Endothelial cell of umbilical vein (primary cell): ENCODE data around the gene GPAM. TPM values are rescaled to one million over a fixed set of nuclear protein-coding genes. Genes with fewer than 3 reads are reported as not detected.

Experiments used
- BruUV-seq: library from RNA; stranded (reverse); fragments of 400-500 nt; replicated peaks from 2 replicates; lab custom pipeline; 2021; lab: Mats Ljungman, UMichigan
- CTCF ChIA-PET: fragments of 300-600, 350-600 bp; sonication (Branson Sonifier 250); formaldehyde crosslinking; loops from one replicate; lab custom pipeline; 2021; ENCODE audit warnings: antibody characterized with exemption, inconsistent platforms; lab: Charles Lee
- POLR2A ChIA-PET: fragments of 300-600, 350-600 bp; sonication (Branson Sonifier 250); formaldehyde crosslinking; loops from one replicate; lab custom pipeline; 2021; ENCODE audit warnings: antibody characterized with exemption, inconsistent platforms; lab: Charles Lee
- DNase-seq: peaks from one replicate; pipeline ENCODE4 v3.0.0-alpha.2; 2011; ENCODE audit warnings: low read depth, low spot score
- FAIRE-seq: peaks from 2 replicates; lab custom pipeline; 2011; peaks lifted over from hg19 to GRCh38; lab: Jason Lieb, UNC
- H2AFZ ChIP-seq: 2 replicates; pipeline ENCODE4 v1.6.0; 2012; ENCODE audit warnings: low read depth, low read length, control low read depth, inconsistent platforms
- H3K27ac ChIP-seq: 2 replicates; pipeline ENCODE4 v1.5.1; 2011; ENCODE audit warnings: low read depth, mild to moderate bottlenecking, control low read depth, low read length, moderate library complexity; ENCODE audit not compliant: insufficient read depth
- H3K27me3 ChIP-seq, 2 experiments: 2 replicates each; pipeline versions ENCODE4 v1.6.0 to v1.6.1; 2011; ENCODE audit warnings: low read length in 2 of 2, mixed read lengths in 1 of 2; ENCODE audit not compliant: control insufficient read depth in 2 of 2, insufficient read depth in 2 of 2
- H3K36me3 ChIP-seq, 2 experiments: 2 replicates in 1 of 2; 3 replicates in 1 of 2; pipeline ENCODE4 v1.5.1; 2011; ENCODE audit warnings: low read length in 2 of 2, mild to moderate bottlenecking in 1 of 2, moderate library complexity in 1 of 2; ENCODE audit not compliant: control insufficient read depth in 2 of 2, insufficient read depth in 2 of 2; ENCODE audit errors: extremely low read depth in 1 of 2
- H3K4me1 ChIP-seq: 3 replicates; pipeline ENCODE4 v1.5.1; 2011; ENCODE audit warnings: mild to moderate bottlenecking, low read length; ENCODE audit not compliant: control insufficient read depth, insufficient read depth; ENCODE audit errors: extremely low read depth
- H3K4me2 ChIP-seq: 2 replicates; pipeline ENCODE4 v1.6.1; 2011; ENCODE audit warnings: low read length, control low read depth, mixed read lengths; ENCODE audit not compliant: insufficient read depth
- H3K4me3 ChIP-seq, 3 experiments: fragments of 200-600 bp in 1 of 3; sonication (generic), shearing (Covaris generic) in 1 of 3; replicated peaks in 1 of 3; 2 replicates each; pipeline ENCODE4 v1.5.1; 2011 to 2016; ENCODE audit warnings: control low read depth in 3 of 3, low read length in 3 of 3, mild to moderate bottlenecking in 2 of 3, inconsistent platforms in 1 of 3, low read depth in 1 of 3, moderate library complexity in 1 of 3; ENCODE audit not compliant: insufficient read depth in 1 of 3
- H3K79me2 ChIP-seq: 2 replicates; pipeline ENCODE4 v1.6.0; 2012; ENCODE audit warnings: low read length, inconsistent platforms; ENCODE audit not compliant: control insufficient read depth, insufficient read depth
- H3K9ac ChIP-seq: replicated peaks from 2 replicates; pipeline ENCODE3; 2011; ENCODE audit warnings: low read length, control low read depth; ENCODE audit not compliant: insufficient read depth; ENCODE audit errors: extremely low read depth
- H3K9me1 ChIP-seq: replicated peaks from 3 replicates; pipeline ENCODE4 v1.6.0; 2011; ENCODE audit warnings: mild to moderate bottlenecking, low read length; ENCODE audit not compliant: control insufficient read depth, insufficient read depth; ENCODE audit errors: extremely low read depth
- H3K9me3 ChIP-seq: replicated peaks from 2 replicates; pipeline ENCODE4 v1.5.1; 2012; ENCODE audit warnings: low read length, inconsistent platforms; ENCODE audit not compliant: control insufficient read depth, insufficient read depth
- H4K20me1 ChIP-seq: replicated peaks from 2 replicates; pipeline ENCODE3; 2011; ENCODE audit warnings: mild to moderate bottlenecking, low read length; ENCODE audit not compliant: control insufficient read depth, insufficient read depth; ENCODE audit errors: extremely low read depth
- CTCF ChIP-seq, 2 donors: IDR thresholded peaks; 1 replicate in 1 of 2; 2 replicates in 1 of 2; pipeline ENCODE4 v1.5.1; 2011; ENCODE audit warnings: low read length in 2 of 2, mild to moderate bottlenecking in 2 of 2, moderate library complexity in 2 of 2, control low read depth in 1 of 2, inconsistent platforms in 1 of 2, low read depth in 1 of 2; ENCODE audit not compliant: insufficient read depth in 1 of 2; ENCODE audit errors: extremely low read depth in 1 of 2
- EZH2 ChIP-seq: IDR thresholded peaks from 2 replicates; pipeline ENCODE4 v1.6.1; 2012; ENCODE audit warnings: borderline replicate concordance, low read depth, mild to moderate bottlenecking, moderate library complexity, low read length, inconsistent platforms; ENCODE audit not compliant: severe bottlenecking
- FOS ChIP-seq: IDR thresholded peaks from 2 replicates; pipeline ENCODE4 v1.6.1; 2011; ENCODE audit warnings: mild to moderate bottlenecking, low read length, moderate library complexity, borderline replicate concordance; ENCODE audit not compliant: insufficient read depth
- GATA2 ChIP-seq: IDR thresholded peaks from 2 replicates; pipeline ENCODE4 v1.7.0; 2011; ENCODE audit warnings: low read depth, mild to moderate bottlenecking, moderate library complexity, mixed read lengths, low read length; ENCODE audit not compliant: insufficient read length, insufficient read depth
- JUN ChIP-seq: IDR thresholded peaks from 2 replicates; pipeline ENCODE4 v1.6.1; 2011; ENCODE audit warnings: borderline replicate concordance, low read depth; ENCODE audit not compliant: insufficient read length, insufficient read depth
- MYC ChIP-seq: IDR thresholded peaks from one replicate; pipeline ENCODE4 v1.6.1; 2011; ENCODE audit warnings: mild to moderate bottlenecking, low read depth, low read length
- POLR2A ChIP-seq: IDR thresholded peaks from 2 replicates; pipeline ENCODE4 v1.6.1; 2012; ENCODE audit warnings: low read depth, mild to moderate bottlenecking, control low read depth, low read length
- POLR2AphosphoS5 ChIP-seq: IDR thresholded peaks from 2 replicates; pipeline ENCODE4 v1.6.1; 2012; ENCODE audit warnings: low read depth, mild to moderate bottlenecking, control low read depth, low read length, moderate library complexity; ENCODE audit not compliant: insufficient read depth
- dilution Hi-C: fragments of 300-500 bp; cut with MboI; formaldehyde crosslinking; loops from one replicate; pipeline ENCODE4 v1.15.0; 2019; ENCODE audit warnings: low sequenced_read_pairs; ENCODE audit not compliant: extremely low pct_ligation_motif_present
- intact Hi-C: fragments of 100-400 bp; cut with micrococcal nuclease; formaldehyde crosslinking; loops from one replicate; pipeline ENCODE4 v1.10.0; 2022
- polyA plus RNA-seq, 4 experiments: library from polyadenylated mRNA; depleted of rRNA in 3 of 4; stranded (reverse) in 3 of 4; unstranded in 1 of 4; fragments of >200 nt; gene quantifications; 2 replicates each; pipeline versions ENCODE4 v1.2.1 to v1.2.3, GENCODE V29; 2011 to 2012; ENCODE audit warnings: missing spikeins in 1 of 4
- total RNA-seq: library from RNA; stranded (reverse); gene quantifications from 2 replicates; pipeline ENCODE4 v1.2.3, GENCODE V29; 2021
- TF ChIP-seq, protein P1 (sequence below): IDR thresholded peaks from 2 replicates; pipeline ENCODE4 v1.6.1; 2011; ENCODE audit not compliant: insufficient read depth, insufficient read length

GPAM gene
- total and polyA plus RNA-seq, 2 donors (not counting 3 experiments of a cell fraction or from before 2014, with no cell fraction given), result 3.4 to 9.7 TPM

DNA sequence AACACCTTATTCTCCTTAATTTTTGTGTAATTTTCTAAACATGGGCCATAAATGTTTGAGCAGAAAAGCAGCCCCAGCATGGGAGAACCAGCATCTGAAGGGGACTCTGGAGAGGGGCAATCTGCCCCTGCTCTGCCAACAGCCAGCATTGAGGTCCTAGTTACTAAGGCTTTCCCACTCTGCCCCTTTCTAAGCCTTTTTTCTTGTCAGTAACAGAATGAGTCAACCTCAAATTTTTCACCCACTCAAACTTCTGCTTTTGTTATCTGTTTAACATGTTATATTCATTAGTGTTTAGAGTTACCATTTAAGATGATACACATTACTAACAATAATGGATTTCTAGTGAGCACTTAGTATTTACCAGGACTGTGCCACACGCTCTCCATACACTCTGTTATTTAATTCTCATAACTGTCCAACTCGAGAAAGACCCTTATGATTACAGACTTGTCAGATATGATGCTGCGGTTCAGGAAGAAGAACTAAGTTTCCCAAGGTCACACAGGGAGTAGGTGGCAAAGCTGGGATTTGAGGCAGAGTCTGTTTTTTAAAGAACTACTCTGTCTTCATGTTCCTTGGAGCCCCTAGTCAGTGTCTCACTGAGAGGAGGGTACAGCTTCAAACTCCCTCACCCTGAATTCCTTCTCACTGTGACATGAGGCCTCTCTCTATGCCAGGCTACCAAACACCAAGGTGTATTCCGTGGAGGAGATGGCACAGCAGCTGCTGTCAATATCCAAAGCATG lies 19.9 kb upstream of the GPAM start:
- dilution Hi-C loops, result no loop called here
- Histone ChIP-seq H3K27me3 (no peaks in the 10 kb centered on the region), H3K9me3 (no peaks in the 10 kb centered on the region), H4K20me1 (no peaks in the 10 kb centered on the region), H3K4me3 (no peak overlapping the region), H3K27ac (no peak overlapping the region), H3K9ac (no peak overlapping the region), H3K4me2 (no peak overlapping the region), H3K36me3 (no peaks in the 10 kb centered on the region), H3K9me1 (no peaks in the 10 kb centered on the region), H2AFZ (no peak overlapping the region), H3K79me2 (no peaks in the 10 kb centered on the region), H3K4me1 (no peaks in the 10 kb centered on the region)
- BruUV-seq, result no TSS peak
- intact Hi-C loops, result no loop called here
- ChIA-PET POLR2A (no interaction called here), CTCF (no interaction called here)
- FAIRE-seq (no peak), DNase-seq (no peak)
- TF ChIP-seq GATA2 (no peak), MYC (no peak), CTCF (IDR thresholded peaks at IDR 0.05; ENCODE audit: extremely low read depth in 1 of 2, insufficient read depth in 1 of 2, low read depth in 1 of 2, low read length in 2 of 2) (no peak), POLR2A (no peak), JUN (no peak), EZH2 (no peak), POLR2AphosphoS5 (no peak), FOS (no peak)
- TF ChIP-seq, protein P1, sequence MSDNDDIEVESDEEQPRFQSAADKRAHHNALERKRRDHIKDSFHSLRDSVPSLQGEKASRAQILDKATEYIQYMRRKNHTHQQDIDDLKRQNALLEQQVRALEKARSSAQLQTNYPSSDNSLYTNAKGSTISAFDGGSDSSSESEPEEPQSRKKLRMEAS, result no peak
